Heart right ventricle (tissue), 16 donors: ENCODE data around the gene NCCRP1. TPM values are rescaled to one million over a fixed set of nuclear protein-coding genes. Genes with fewer than 3 reads are reported as not detected.

Experiments used
- ATAC-seq, 8 donors: fragments of 200-7000 bp; cut with Tn5 transposase; one replicate each; pipeline ENCODE4 v1.9.1; 2020; ENCODE audit warnings: mild to moderate bottlenecking in 8 of 8, moderate library complexity in 8 of 8, moderate number of reproducible peaks in 1 of 8
- DNase-seq, 2 donors: peaks; one replicate each; pipeline ENCODE4 v3.0.0-alpha.2; 2020
- H3K27ac ChIP-seq, 10 donors: fragments of 200-600 bp; sonication (generic) in 2 of 10; one replicate each; pipeline versions ENCODE4 v1.5.0 to v1.8.0; 2020 to 2022; ENCODE audit warnings: mild to moderate bottlenecking in 3 of 10
- H3K27me3 ChIP-seq, 7 donors: fragments of 200-600 bp; one replicate each; pipeline ENCODE4 v1.8.0; 2021 to 2022; ENCODE audit warnings: mild to moderate bottlenecking in 2 of 7
- H3K36me3 ChIP-seq, 9 donors: fragments of 200-600 bp; sonication (generic) in 1 of 9; one replicate each; pipeline versions ENCODE4 v1.5.0 to v1.8.0; 2020 to 2022; ENCODE audit warnings: mild to moderate bottlenecking in 2 of 9
- H3K4me1 ChIP-seq, 9 donors: fragments of 200-600 bp; sonication (generic) in 1 of 9; one replicate each; pipeline versions ENCODE4 v1.5.0 to v1.8.0; 2020 to 2022; ENCODE audit warnings: mild to moderate bottlenecking in 4 of 9
- H3K4me3 ChIP-seq, 10 donors: fragments of 200-600 bp; sonication (generic) in 2 of 10; one replicate each; pipeline versions ENCODE4 v1.5.0 to v1.8.0; 2020 to 2022; ENCODE audit warnings: mild to moderate bottlenecking in 7 of 10, moderate library complexity in 2 of 10
- H3K9me3 ChIP-seq, 11 donors: fragments of 200-600 bp in 10 of 11; sonication (generic) in 2 of 11; one replicate each; pipeline versions ENCODE4 v1.5.0 to v1.8.0; 2013 to 2022; ENCODE audit warnings: mild to moderate bottlenecking in 2 of 11, control low read depth in 1 of 11, moderate library complexity in 1 of 11
- WGBS, 2 donors: extraction: QIAGEN DNeasy Blood & Tissue Kit; methylation state at CpG; one replicate each; pipeline ENCODE4 v1.1.7; 2013; ENCODE audit warnings: inconsistent platforms in 1 of 2; 5-methylcytosine and 5-hydroxymethylcytosine counted together
- intact Hi-C, 10 donors: fragments of 100-400 bp; cut with DNase I; formaldehyde crosslinking; loops; one replicate each; pipeline versions ENCODE4 v1.11.1 to v1.14.2; 2022
- polyA plus RNA-seq, 2 donors: library from polyadenylated mRNA; stranded (reverse); fragments of 200-250 nt; gene quantifications; one replicate each; pipeline ENCODE4 v1.2.3, GENCODE V29; 2013
- total RNA-seq, 10 donors: library from RNA; stranded (reverse); fragmentation: NEBNext Ultra II Directional in 3 of 10; extraction: Animal tissue kit (Norgen Biotek cat#: 25700) in 3 of 10; gene quantifications; one replicate each; pipeline versions ENCODE4 v1.2.1 to v1.2.4, GENCODE V29; 2021 to 2023
- TF ChIP-seq, protein P1 (sequence below), 9 donors: fragments of 200-600 bp; sonication (generic) in 2 of 9; IDR thresholded peaks; one replicate each; pipeline versions ENCODE4 v1.5.0 to v1.8.0; 2021 to 2022; ENCODE audit warnings: antibody characterized with exemption in 9 of 9, mild to moderate bottlenecking in 5 of 9, moderate library complexity in 1 of 9
- donor health status: Arrhythmogenic right ventricular cardiomyopathy.
- donor health status: ischemic (EF 13 %, LVEDD 7.1; RV severe dilation, severe dysfunction).
- donor health status: healthy with polysubstance abuse.
- donor health status: DM: no; HTN: yes; CAD: no.
- donor health status: DM: no; HTN: no; CAD: no.
- donor health status: ischemic (EF 25% LVEDD 6.9; RV normal size, moderate dysfunction).
- donor health status: ischemic (EF 25% LVEDD 5.7; RV mildly dilated, moderate dysfunction).
- donor health status: healthy.
- donor health status: DM: yes; HTN: yes; CAD: no.
- donor health status: Ischemic cardiomyopathy.
- donor health status: ischemic (EF 35%, LVEDD 5.7; RV mildly dilated, moderate dysfunction).
- donor health status: nonischemic (EF 11% LVEDD 7.7; RV severe dilation, severe dysfunction).
- donor health status: DM: yes; HTN: yes; CAD: no.
- donor health status: PGD.
- donor health status: ischemic (EF 29% LVEDD 5.4; RV normal size, mild dysfunction).
- donor health status: nonischemic (EF 23%, LVEDD 6.1; RV moderate dilation, normal function).

Gene NCCRP1
- total and polyA plus RNA-seq, 12 donors = 0.03 TPM; not detected in 11

DNA sequence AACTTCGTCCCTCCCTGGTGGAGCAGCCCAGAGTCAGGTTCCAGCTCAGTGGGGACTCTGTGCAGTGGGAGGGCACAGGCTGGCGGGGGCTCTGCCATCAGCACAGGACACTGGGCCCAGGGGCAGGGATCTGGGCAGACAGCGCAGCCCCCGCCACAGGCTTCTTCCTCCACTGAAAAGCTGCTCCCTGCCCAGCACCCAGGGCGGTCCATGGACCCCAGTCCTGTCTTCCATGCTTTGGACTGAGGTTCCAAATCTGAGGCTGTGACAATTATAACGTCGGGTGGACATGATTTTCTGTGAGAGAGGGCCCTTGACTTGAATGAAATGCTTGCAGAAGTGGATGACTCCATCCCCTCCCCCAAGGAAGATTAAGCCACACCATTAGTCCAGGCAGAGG lies 21.2 kb upstream of the NCCRP1 start:
- no peaks in the 10 kb centered on the region for H3K27me3 ChIP-seq
- no peak for DNase-seq
- no peaks in the 10 kb centered on the region for H3K9me3 ChIP-seq
- WGBS, 2 donors = 82 to 89% methylated on average over 7 of the region's 7 CpGs
- ATAC-seq = no peak
- H3K4me1 ChIP-seq = no peaks in the 10 kb centered on the region
- H3K36me3 ChIP-seq = peaks cover 0 to 83% (median 5%) of the 10 kb centered on the region in 9 donors
- intact Hi-C loops = no loop called here
- no peak overlapping the region for H3K4me3 ChIP-seq
- TF ChIP-seq, protein P1, sequence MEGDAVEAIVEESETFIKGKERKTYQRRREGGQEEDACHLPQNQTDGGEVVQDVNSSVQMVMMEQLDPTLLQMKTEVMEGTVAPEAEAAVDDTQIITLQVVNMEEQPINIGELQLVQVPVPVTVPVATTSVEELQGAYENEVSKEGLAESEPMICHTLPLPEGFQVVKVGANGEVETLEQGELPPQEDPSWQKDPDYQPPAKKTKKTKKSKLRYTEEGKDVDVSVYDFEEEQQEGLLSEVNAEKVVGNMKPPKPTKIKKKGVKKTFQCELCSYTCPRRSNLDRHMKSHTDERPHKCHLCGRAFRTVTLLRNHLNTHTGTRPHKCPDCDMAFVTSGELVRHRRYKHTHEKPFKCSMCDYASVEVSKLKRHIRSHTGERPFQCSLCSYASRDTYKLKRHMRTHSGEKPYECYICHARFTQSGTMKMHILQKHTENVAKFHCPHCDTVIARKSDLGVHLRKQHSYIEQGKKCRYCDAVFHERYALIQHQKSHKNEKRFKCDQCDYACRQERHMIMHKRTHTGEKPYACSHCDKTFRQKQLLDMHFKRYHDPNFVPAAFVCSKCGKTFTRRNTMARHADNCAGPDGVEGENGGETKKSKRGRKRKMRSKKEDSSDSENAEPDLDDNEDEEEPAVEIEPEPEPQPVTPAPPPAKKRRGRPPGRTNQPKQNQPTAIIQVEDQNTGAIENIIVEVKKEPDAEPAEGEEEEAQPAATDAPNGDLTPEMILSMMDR (IDR thresholded peaks at IDR 0.05) = no peak
- no peak overlapping the region for H3K27ac ChIP-seq

DNA sequence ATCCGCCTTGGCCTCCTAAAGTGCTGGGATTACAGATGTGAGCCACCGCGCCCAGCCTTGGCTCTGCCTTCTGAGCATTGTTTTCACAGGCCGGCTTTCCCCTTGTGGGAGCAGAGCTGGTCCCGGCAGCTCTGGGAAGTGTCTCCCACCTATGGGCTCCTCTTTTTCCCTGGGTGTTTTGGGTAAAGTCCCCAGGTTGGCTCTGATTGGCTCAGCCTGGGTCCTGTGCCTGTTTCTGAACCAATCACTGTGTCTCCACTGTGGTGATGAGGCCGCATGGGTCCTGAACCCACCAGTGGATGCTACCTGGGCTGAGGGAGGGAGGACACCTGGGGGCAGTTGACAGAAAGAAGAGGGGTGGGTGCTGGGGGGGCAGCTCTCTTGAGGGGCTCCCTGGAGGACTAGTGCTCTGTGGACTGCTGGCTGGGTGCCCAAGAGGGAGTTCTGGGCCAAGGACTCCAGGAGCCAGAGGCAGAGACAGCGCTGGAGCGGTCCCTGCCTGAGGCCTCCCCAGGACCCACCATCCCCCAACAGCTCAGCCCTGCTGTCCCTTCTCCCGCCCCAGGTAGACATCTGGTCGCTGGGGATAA lies 19.6 kb upstream of the NCCRP1 start:
- Histone ChIP-seq H3K27ac (no peak overlapping the region), H3K36me3 (peaks cover 0 to 75% (median 5%) of the 10 kb centered on the region in 9 donors), H3K27me3 (no peaks in the 10 kb centered on the region), H3K4me3 (no peak overlapping the region), H3K9me3 (no peaks in the 10 kb centered on the region), H3K4me1 (no peaks in the 10 kb centered on the region)
- TF ChIP-seq, protein P1 (IDR thresholded peaks at IDR 0.05) = no peak
- DNase-seq (no peak), ATAC-seq (no peak)
- intact Hi-C loops = no loop called here
- WGBS, 2 donors = 93 to 97% methylated on average over 10 of the region's 10 CpGs

DNA sequence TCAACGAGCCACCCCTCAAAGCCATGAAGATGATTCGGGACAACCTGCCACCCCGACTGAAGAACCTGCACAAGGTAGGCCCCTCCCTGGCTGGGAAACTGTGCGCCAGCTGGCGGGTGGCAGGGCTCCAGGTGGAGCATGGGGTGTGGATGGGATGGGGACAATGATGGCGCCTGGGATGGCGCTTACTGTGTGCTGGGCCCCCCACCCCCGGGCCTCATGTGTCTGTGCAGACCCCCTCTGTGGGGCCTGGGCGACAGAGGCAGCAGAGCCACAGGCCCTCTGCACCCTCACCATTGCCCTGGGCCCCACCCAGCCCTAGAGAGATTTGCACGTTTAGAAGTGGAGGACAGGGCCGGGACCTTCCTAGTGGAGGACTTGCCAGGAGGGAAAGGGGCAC lies 19.0 kb upstream of the NCCRP1 start:
- no peak for DNase-seq
- no peaks in the 10 kb centered on the region for H3K9me3 ChIP-seq
- H3K4me1 ChIP-seq = no peaks in the 10 kb centered on the region
- H3K36me3 ChIP-seq = peaks cover 0 to 72% (median 5%) of the 10 kb centered on the region in 9 donors
- H3K27ac ChIP-seq = no peak overlapping the region
- no peak for ATAC-seq
- H3K27me3 ChIP-seq = no peaks in the 10 kb centered on the region
- no peak overlapping the region for H3K4me3 ChIP-seq
- 91 to 93% methylated on average over 11 of the region's 11 CpGs for WGBS, 2 donors
- TF ChIP-seq, protein P1 (IDR thresholded peaks at IDR 0.05) = no peak
- intact Hi-C loops = no loop called here

DNA sequence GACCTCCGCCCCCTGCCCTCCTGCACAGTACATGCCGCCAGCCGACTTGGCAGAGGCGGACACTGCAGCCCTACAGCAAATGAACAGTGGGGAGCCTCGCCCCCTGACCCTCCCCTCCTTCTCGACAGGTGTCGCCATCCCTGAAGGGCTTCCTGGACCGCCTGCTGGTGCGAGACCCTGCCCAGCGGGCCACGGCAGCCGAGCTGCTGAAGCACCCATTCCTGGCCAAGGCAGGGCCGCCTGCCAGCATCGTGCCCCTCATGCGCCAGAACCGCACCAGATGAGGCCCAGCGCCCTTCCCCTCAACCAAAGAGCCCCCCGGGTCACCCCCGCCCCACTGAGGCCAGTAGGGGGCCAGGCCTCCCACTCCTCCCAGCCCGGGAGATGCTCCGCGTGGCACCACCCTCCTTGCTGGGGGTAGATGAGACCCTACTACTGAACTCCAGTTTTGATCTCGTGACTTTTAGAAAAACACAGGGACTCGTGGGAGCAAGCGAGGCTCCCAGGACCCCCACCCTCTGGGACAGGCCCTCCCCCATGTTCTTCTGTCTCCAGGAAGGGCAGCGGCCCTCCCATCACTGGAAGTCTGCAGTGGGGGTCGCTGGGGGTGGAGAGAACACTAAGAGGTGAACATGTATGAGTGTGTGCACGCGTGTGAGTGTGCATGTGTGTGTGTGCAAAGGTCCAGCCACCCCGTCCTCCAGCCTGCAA lies 18.3 kb upstream of the NCCRP1 start:
- H3K4me3 ChIP-seq = no peak overlapping the region
- H3K36me3 ChIP-seq = peaks cover 0 to 67% (median 4%) of the 10 kb centered on the region in 9 donors
- TF ChIP-seq, protein P1 (IDR thresholded peaks at IDR 0.05) = no peak
- H3K9me3 ChIP-seq = no peaks in the 10 kb centered on the region
- DNase-seq (no peak), ATAC-seq (no peak)
- 93 to 94% methylated on average over 30 of the region's 30 CpGs for WGBS, 2 donors
- H3K4me1 ChIP-seq = no peaks in the 10 kb centered on the region
- intact Hi-C loops = no loop called here
- no peaks in the 10 kb centered on the region for H3K27me3 ChIP-seq
- H3K27ac ChIP-seq = no peak overlapping the region
